HCT116 (cell line): Measurements from ENCODE around the gene B3GNT5. TPM values are rescaled to one million over a fixed set of nuclear protein-coding genes. Genes with fewer than 3 reads are reported as not detected.

Experiments
- ATAC-seq: fragments of 200-7000 bp; cut with Tn5 transposase; 2 replicates; pipeline ENCODE4 v1.9.1; 2020; ENCODE audit warnings: mild to moderate bottlenecking, moderate library complexity
- BruUV-seq: library from RNA; stranded (reverse); fragments of 400-500 nt; replicated peaks from 2 replicates; lab custom pipeline; 2021; lab: Mats Ljungman, UMichigan
- CTCF ChIA-PET: fragments of 300-600 bp; sonication (Branson Sonifier 250); formaldehyde crosslinking; loops from one replicate; lab custom pipeline; 2021; ENCODE audit warnings: antibody characterized with exemption; lab: Charles Lee
- POLR2A ChIA-PET: fragments of 300-600, 350-600 bp; sonication (Branson Sonifier 250); formaldehyde crosslinking; loops from one replicate; lab custom pipeline; 2021; ENCODE audit warnings: antibody characterized with exemption; lab: Charles Lee
- RAD21 ChIA-PET, 2 experiments: fragments of 300-600 bp; sonication (Branson Sonifier 250); formaldehyde crosslinking; loops; one replicate each; lab custom pipeline; 2023; ENCODE audit warnings: low total read pairs in 2 of 2; ENCODE audit not compliant: uncharacterized antibody in 2 of 2, unreplicated experiment in 2 of 2, low non-redundant PET in 1 of 2; lab: Charles Lee
- DNase-seq: peaks from one replicate; pipeline ENCODE4 v3.0.0-alpha.2; 2010; ENCODE audit warnings: low read depth, low spot score
- H2AFZ ChIP-seq: fragments of 200-600 bp; shearing (Covaris generic), sonication (generic); 2 replicates; pipeline ENCODE4 v1.6.1; 2017; ENCODE audit warnings: low read depth, mixed run types, mixed read lengths, antibody characterized with exemption, low read length; ENCODE audit not compliant: poor library complexity, severe bottlenecking
- H3K27ac ChIP-seq: 2 replicates; pipeline ENCODE4 v1.5.1; 2012; ENCODE audit warnings: low read depth, low read length
- H3K27me3 ChIP-seq: fragments of 200-600 bp; sonication (generic); 2 replicates; pipeline ENCODE4 v1.6.1; 2016; ENCODE audit warnings: mixed run types, low read length, mixed read lengths; ENCODE audit not compliant: insufficient read depth
- H3K36me3 ChIP-seq, 2 experiments: fragments of 200-500 bp in 1 of 2; fragments of 200-600 bp in 1 of 2; sonication (Bioruptor generic) in 1 of 2; sonication (generic) in 1 of 2; 2 replicates each; pipeline versions ENCODE4 v1.5.1 to v1.6.1; 2014 to 2016; ENCODE audit warnings: low read length in 2 of 2, inconsistent platforms in 1 of 2, mixed read lengths in 1 of 2, mixed run types in 1 of 2; ENCODE audit not compliant: insufficient read depth in 2 of 2, control insufficient read depth in 1 of 2
- H3K4me1 ChIP-seq, 2 experiments: fragments of 200-600 bp in 1 of 2; sonication (generic) in 1 of 2; 2 replicates each; pipeline versions ENCODE4 v1.5.1 to v1.6.1; 2012 to 2017; ENCODE audit warnings: low read length in 2 of 2, inconsistent platforms in 1 of 2, mild to moderate bottlenecking in 1 of 2, mixed read lengths in 1 of 2, mixed run types in 1 of 2, moderate library complexity in 1 of 2; ENCODE audit not compliant: insufficient read depth in 2 of 2, control insufficient read depth in 1 of 2
- H3K4me2 ChIP-seq: fragments of 200-600 bp; sonication (generic); 2 replicates; pipeline ENCODE4 v1.6.1; 2017; ENCODE audit warnings: mixed run types, low read length, mixed read lengths
- H3K4me3 ChIP-seq, 2 experiments: fragments of 200-600 bp in 1 of 2; sonication (generic) in 1 of 2; replicated peaks in 1 of 2; 2 replicates each; pipeline ENCODE4 v1.5.1; 2011 to 2016; ENCODE audit warnings: low read length in 2 of 2, control low read depth in 1 of 2, low read depth in 1 of 2, mild to moderate bottlenecking in 1 of 2, mixed read lengths in 1 of 2, mixed run types in 1 of 2
- H3K79me2 ChIP-seq: fragments of 200-600 bp; sonication (generic); 2 replicates; pipeline ENCODE4 v1.6.1; 2017; ENCODE audit warnings: mild to moderate bottlenecking, mixed run types, low read length, moderate library complexity, mixed read lengths; ENCODE audit not compliant: insufficient read depth
- H3K9ac ChIP-seq: fragments of 200-600 bp; sonication (generic); 2 replicates; pipeline ENCODE4 v1.6.1; 2016; ENCODE audit warnings: low read length, mixed read lengths
- H3K9me2 ChIP-seq: fragments of 200-600 bp; sonication (generic), shearing (Covaris generic); 2 replicates; pipeline ENCODE4 v1.6.1; 2017; ENCODE audit warnings: mixed run types, mild to moderate bottlenecking, moderate library complexity; ENCODE audit not compliant: insufficient read depth
- H3K9me3 ChIP-seq, 2 experiments: fragments of 200-500 bp in 1 of 2; fragments of 200-600 bp in 1 of 2; sonication (Bioruptor generic) in 1 of 2; sonication (generic) in 1 of 2; 2 replicates each; pipeline ENCODE4 v1.6.1; 2014 to 2017; ENCODE audit warnings: low read length in 2 of 2, mixed read lengths in 2 of 2, inconsistent platforms in 1 of 2, low read depth in 1 of 2, mild to moderate bottlenecking in 1 of 2, mixed run types in 1 of 2, moderate library complexity in 1 of 2; ENCODE audit not compliant: control insufficient read depth in 1 of 2, insufficient read depth in 1 of 2
- H4K20me1 ChIP-seq: fragments of 200-600 bp; sonication (generic), shearing (Covaris generic); 2 replicates; pipeline ENCODE4 v1.6.1; 2017; ENCODE audit warnings: mixed run types, mild to moderate bottlenecking, moderate library complexity; ENCODE audit not compliant: insufficient read depth
- ATF3 ChIP-seq: IDR thresholded peaks from 2 replicates; pipeline ENCODE4 v1.6.1; 2012
- MAX ChIP-seq: IDR thresholded peaks from 2 replicates; pipeline ENCODE4 v1.6.1; 2012
- POLR2AphosphoS5 ChIP-seq: IDR thresholded peaks from 2 replicates; pipeline ENCODE4 v1.6.1; 2011; ENCODE audit warnings: mild to moderate bottlenecking, low read depth, low read length, moderate library complexity
- RAD21 ChIP-seq: IDR thresholded peaks from 2 replicates; pipeline ENCODE4 v1.6.1; 2012; ENCODE audit warnings: low read depth, mild to moderate bottlenecking
- SP1 ChIP-seq: IDR thresholded peaks from 2 replicates; pipeline ENCODE4 v1.6.1; 2012; ENCODE audit warnings: low read depth
- SRF ChIP-seq: IDR thresholded peaks from 2 replicates; pipeline ENCODE4 v1.6.1; 2012; ENCODE audit warnings: low read depth
- YY1 ChIP-seq: IDR thresholded peaks from 2 replicates; pipeline ENCODE4 v1.6.1; 2011; ENCODE audit warnings: low read length, low read depth, moderate library complexity, mild to moderate bottlenecking; ENCODE audit not compliant: insufficient replicate concordance; ENCODE audit errors: extremely low read depth
- ZBTB33 ChIP-seq: IDR thresholded peaks from 2 replicates; pipeline ENCODE4 v1.6.1; 2011; ENCODE audit warnings: mild to moderate bottlenecking, low read length, moderate library complexity; ENCODE audit not compliant: insufficient replicate concordance; ENCODE audit errors: extremely low read depth
- ZNF274 ChIP-seq: fragments of 200-500 bp; sonication (Bioruptor generic); IDR thresholded peaks from 2 replicates; pipeline ENCODE4 v1.6.1; 2014; ENCODE audit warnings: mild to moderate bottlenecking, low read depth, low read length, inconsistent platforms
- intact Hi-C: fragments of 100-400 bp; cut with micrococcal nuclease; formaldehyde crosslinking; loops from 2 replicates; pipeline ENCODE4 v1.10.0; 2022
- total RNA-seq: library from RNA; stranded (reverse); gene quantifications from one replicate; pipeline ENCODE4 v1.2.1, GENCODE V29; 2021; ENCODE audit not compliant: unreplicated experiment

B3GNT5 gene
- total RNA-seq, 1 experiment from 2014 or later = 25.3 TPM

GRCh38 chr3:183220828-183221227 lies 32.2 kb upstream of the B3GNT5 start:
- RAD21 ChIA-PET = no interaction called here
- no peaks in the 10 kb centered on the region for H3K36me3 ChIP-seq
- intact Hi-C loops = no loop called here
- H3K79me2 ChIP-seq = no peaks in the 10 kb centered on the region
- H3K9me3 ChIP-seq = no peaks in the 10 kb centered on the region
- H2AFZ ChIP-seq = no peak overlapping the region
- DNase-seq (no peak), ATAC-seq (no peak)
- no peaks in the 10 kb centered on the region for H3K27me3 ChIP-seq
- POLR2A ChIA-PET = no interaction called here
- H3K27ac ChIP-seq = no peak overlapping the region
- H3K4me3 ChIP-seq = no peak overlapping the region
- no peaks in the 10 kb centered on the region for H3K4me1 ChIP-seq
- BruUV-seq = no TSS peak
- H3K9me2 ChIP-seq = no peaks in the 10 kb centered on the region
- CTCF ChIA-PET = interaction anchor here (1.6 kb wide), 1 partner anchor 36 kb away, joined by 4 read pairs; no protein-coding TSS in a partner anchor
- H3K9ac ChIP-seq = no peak overlapping the region
- H4K20me1 ChIP-seq = no peaks in the 10 kb centered on the region
- H3K4me2 ChIP-seq = no peak overlapping the region
- no peak for TF ChIP-seq ZBTB33

GRCh38 chr3:183222631-183223235 lies 30.3 kb upstream of the B3GNT5 start:
- BruUV-seq = no TSS peak
- RAD21 ChIA-PET = no interaction called here
- Histone ChIP-seq H3K36me3 (no peaks in the 10 kb centered on the region), H3K9me3 (no peaks in the 10 kb centered on the region), H3K79me2 (no peaks in the 10 kb centered on the region), H4K20me1 (no peaks in the 10 kb centered on the region), H3K4me3 (no peak overlapping the region), H2AFZ (no peak overlapping the region), H3K27me3 (no peaks in the 10 kb centered on the region), H3K4me1 (no peaks in the 10 kb centered on the region), H3K27ac (no peak overlapping the region), H3K4me2 (no peak overlapping the region), H3K9me2 (no peaks in the 10 kb centered on the region), H3K9ac (no peak overlapping the region)
- TF ChIP-seq ATF3 = no peak
- TF ChIP-seq SP1 = no peak
- TF ChIP-seq ZNF274 = no peak
- no peak for TF ChIP-seq MAX
- TF ChIP-seq POLR2AphosphoS5 = no peak
- TF ChIP-seq SRF = no peak
- no peak for TF ChIP-seq YY1
- TF ChIP-seq RAD21 = no peak
- DNase-seq (no peak), ATAC-seq (no peak)
- CTCF ChIA-PET = no interaction called here
- intact Hi-C loops = no loop called here
- POLR2A ChIA-PET = no interaction called here
